HCT116 (cell line): ENCODE data around the gene TMEM229A.

ENCODE experiments used
- CTCF ChIP-seq, 3 experiments: fragments of 200-600 bp in 1 of 3; sonication (generic) in 1 of 3; IDR thresholded peaks in 2 of 3; conservative IDR thresholded peaks in 1 of 3; 2 replicates each; pipeline ENCODE4 v1.5.1; 2012 to 2017; ENCODE audit warnings: low read depth in 2 of 3, low read length in 2 of 3, antibody characterized with exemption in 1 of 3, borderline replicate concordance in 1 of 3, control low read depth in 1 of 3, mild to moderate bottlenecking in 1 of 3, mixed read lengths in 1 of 3, mixed run types in 1 of 3, moderate library complexity in 1 of 3; ENCODE audit not compliant: insufficient read depth in 1 of 3
- EZH2 ChIP-seq: fragments of 200-600 bp; sonication (generic); IDR thresholded peaks from 2 replicates; pipeline ENCODE4 v1.6.1; 2017; ENCODE audit warnings: antibody characterized with exemption, mixed run types
- RAD21 ChIP-seq: IDR thresholded peaks from 2 replicates; pipeline ENCODE4 v1.6.1; 2012; ENCODE audit warnings: low read depth, mild to moderate bottlenecking
- SIN3A ChIP-seq: IDR thresholded peaks from 2 replicates; pipeline ENCODE4 v1.6.1; 2012; ENCODE audit warnings: low read depth
- YY1 ChIP-seq: IDR thresholded peaks from 2 replicates; pipeline ENCODE4 v1.6.1; 2011; ENCODE audit warnings: low read length, low read depth, moderate library complexity, mild to moderate bottlenecking; ENCODE audit not compliant: insufficient replicate concordance; ENCODE audit errors: extremely low read depth
- ZBTB33 ChIP-seq: IDR thresholded peaks from 2 replicates; pipeline ENCODE4 v1.6.1; 2011; ENCODE audit warnings: mild to moderate bottlenecking, low read length, moderate library complexity; ENCODE audit not compliant: insufficient replicate concordance; ENCODE audit errors: extremely low read depth
- ZFX ChIP-seq: fragments of 450-650 bp; IDR thresholded peaks from 2 replicates; pipeline ENCODE4 v1.6.1; 2017
- ZNF274 ChIP-seq: fragments of 200-500 bp; sonication (Bioruptor generic); IDR thresholded peaks from 2 replicates; pipeline ENCODE4 v1.6.1; 2014; ENCODE audit warnings: mild to moderate bottlenecking, low read depth, low read length, inconsistent platforms

GRCh38 chr7:124042826-124043225 lies 10.0 kb upstream of the TMEM229A start:
- TF ChIP-seq ZNF274 (no peak), CTCF (IDR thresholded peaks at IDR 0.05 in 2 of 3, conservative IDR thresholded peaks at IDR 0.05 in 1 of 3; ENCODE audit: borderline replicate concordance in 1 of 3, insufficient read depth in 1 of 3, low read depth in 2 of 3, low read length in 2 of 3) (no peak), SIN3A (no peak), ZBTB33 (no peak), YY1 (no peak), RAD21 (no peak), EZH2 (no peak), ZFX (no peak)
